Fibroblast of pulmonary artery (primary cell): ENCODE results near the gene TUBG2.
A peak's percentile ranks its signal among the peaks of the same experiment; 100 is the strongest.
"Not testable (repeated sequence)": the region's sequence is repeated elsewhere in the genome, so short reads cannot be mapped to it uniquely, and the experiment has no call there.

ENCODE experiments used
- DNase-seq: peaks from one replicate; pipeline ENCODE4 v3.0.0-alpha.2; 2010; ENCODE audit warnings: low read depth
- H3K4me3 ChIP-seq: replicated peaks from 2 replicates; pipeline ENCODE4 v1.5.1; 2011; ENCODE audit warnings: low read depth, mild to moderate bottlenecking, control low read depth, low read length, moderate library complexity
- TF ChIP-seq, protein P1 (sequence below): IDR thresholded peaks from 2 replicates; pipeline ENCODE4 v1.5.1; 2011; ENCODE audit warnings: mild to moderate bottlenecking, control low read depth, low read length, inconsistent platforms; ENCODE audit errors: missing control alignments

TUBG2 gene

DNA sequence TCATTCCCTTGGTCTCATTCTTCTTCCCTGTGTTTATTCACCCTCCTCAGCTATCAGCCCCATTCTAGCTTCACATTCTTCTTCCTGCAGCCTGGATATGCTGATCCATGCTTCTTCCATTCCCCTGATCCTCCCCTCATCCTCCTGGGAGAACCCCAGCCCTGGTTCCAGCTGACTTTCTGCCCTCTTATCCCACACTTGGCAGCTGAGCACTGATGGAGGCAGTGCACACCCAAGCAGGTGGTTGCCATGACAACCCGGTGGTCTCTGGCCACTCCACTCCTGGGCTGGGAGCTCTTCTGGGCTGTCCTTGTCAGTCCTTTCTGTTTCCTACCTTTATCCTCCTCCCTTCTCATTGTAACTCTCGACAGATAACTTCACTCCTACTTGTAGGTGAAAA is 16.7 kb upstream of the TUBG2 start:
- TF ChIP-seq, protein P1, sequence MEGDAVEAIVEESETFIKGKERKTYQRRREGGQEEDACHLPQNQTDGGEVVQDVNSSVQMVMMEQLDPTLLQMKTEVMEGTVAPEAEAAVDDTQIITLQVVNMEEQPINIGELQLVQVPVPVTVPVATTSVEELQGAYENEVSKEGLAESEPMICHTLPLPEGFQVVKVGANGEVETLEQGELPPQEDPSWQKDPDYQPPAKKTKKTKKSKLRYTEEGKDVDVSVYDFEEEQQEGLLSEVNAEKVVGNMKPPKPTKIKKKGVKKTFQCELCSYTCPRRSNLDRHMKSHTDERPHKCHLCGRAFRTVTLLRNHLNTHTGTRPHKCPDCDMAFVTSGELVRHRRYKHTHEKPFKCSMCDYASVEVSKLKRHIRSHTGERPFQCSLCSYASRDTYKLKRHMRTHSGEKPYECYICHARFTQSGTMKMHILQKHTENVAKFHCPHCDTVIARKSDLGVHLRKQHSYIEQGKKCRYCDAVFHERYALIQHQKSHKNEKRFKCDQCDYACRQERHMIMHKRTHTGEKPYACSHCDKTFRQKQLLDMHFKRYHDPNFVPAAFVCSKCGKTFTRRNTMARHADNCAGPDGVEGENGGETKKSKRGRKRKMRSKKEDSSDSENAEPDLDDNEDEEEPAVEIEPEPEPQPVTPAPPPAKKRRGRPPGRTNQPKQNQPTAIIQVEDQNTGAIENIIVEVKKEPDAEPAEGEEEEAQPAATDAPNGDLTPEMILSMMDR, result no peak
- no peak overlapping the region for H3K4me3 ChIP-seq
- no peak for DNase-seq

DNA sequence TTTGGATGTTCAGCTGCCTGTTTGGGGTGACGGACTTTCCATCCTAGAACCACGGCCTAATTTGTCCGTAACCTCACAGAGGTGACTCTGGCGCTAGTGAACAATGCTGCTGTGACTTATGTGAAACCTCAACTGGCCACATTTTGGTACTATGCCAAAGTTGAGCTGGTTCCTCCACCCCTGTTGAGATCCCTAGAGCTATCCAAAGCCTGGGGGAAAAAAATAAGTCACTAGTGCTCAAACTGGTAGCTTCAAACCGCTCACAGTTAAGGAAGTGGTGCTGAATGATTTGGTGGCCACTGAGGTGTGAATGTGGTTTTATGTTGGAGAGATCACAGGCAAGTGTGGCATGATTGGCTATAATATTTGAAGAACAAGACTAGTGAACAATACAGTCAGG is 11.3 kb upstream of the TUBG2 start:
- TF ChIP-seq, protein P1, result no peak
- H3K4me3 ChIP-seq, result no peak overlapping the region
- no peak for DNase-seq

DNA sequence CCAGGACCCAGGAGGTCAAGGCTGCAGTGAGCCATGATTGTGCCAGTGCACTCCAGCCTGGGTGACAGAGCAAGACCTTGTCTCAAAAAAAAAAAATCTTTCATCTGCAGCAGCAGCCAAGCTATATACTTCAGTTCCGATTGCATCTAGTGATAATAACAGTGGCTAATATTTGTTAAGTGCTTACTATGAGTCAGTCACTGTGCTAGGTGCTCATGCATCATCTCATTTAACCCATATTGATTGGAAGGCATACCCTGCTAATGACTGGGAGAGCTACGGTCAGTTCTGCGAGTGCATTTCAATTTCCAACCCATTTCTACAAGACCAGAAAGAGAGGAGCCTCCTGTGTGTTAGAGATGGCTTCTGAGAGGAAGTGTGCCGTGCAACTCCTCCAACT is 7.7 kb upstream of the TUBG2 start:
- TF ChIP-seq, protein P1, result no peak
- DNase-seq, result no peak
- H3K4me3 ChIP-seq, result no peak overlapping the region

DNA sequence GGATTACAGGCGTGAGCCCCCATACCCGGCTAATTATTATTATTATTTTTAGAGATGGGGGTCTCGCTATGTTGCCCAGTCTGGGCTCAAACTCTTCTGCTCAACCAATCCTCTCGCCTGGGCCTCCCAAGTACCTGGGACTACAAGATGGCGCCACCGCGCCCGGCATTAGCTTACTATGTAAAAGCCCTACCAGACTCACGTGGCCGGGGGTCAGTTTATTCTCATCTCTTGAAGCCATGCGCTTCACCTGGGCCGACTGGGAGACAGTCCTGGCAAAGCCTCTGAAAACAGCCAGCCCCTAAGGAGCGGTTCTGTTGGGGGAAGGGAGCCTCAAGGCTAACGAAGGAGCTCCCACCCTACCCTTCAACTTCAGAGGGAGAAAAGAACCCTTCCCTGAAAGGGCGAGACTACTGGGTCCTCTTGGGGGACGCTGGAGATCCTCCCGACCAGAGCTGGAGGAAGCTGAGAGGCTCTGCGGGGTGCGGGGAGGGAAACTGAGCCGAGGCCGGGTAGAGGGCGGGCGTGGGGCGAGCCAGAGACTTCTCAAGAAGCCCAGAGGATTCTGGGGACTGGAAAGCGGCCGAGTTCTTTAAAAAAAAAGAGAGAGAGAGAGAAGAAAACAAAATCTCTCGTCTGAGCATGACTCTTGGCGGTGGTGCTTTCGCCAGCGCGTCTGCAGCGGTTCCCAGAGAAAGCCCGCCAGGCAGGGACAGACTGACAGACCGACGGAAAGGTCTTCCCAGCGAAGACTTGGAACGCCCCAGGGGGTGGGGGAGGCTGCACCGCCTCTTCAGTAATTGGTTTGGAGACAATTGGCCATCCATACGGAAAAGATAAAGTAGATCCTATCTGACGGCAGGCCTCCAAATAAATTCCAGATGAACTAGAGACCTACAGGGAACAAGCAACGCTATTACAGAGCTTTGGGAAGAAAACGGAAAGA is 5.6 kb upstream of the TUBG2 start:
- peak; percentile 70 for DNase-seq
- peak overlapping the region; percentile 39 for H3K4me3 ChIP-seq
- TF ChIP-seq, protein P1, result no peak

DNA sequence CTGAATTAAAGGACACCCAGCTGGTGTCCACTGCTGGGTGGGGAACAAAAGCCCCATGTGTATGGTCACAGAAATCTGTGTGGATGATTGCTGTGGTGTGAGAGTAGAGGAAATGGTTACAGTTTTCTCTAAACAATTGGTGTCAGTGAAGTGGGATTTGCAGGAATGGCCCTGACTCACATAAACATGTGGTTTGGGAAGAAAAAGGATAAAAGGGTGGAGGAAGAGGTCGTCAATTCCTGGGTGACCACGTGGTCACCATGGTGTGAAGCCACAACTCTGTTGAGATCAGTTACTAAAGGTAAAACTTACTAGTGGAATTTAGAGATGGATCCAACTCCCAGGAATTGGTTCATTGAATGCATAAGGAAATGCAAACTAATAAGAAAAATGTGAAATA is 3.6 kb upstream of the TUBG2 start:
- TF ChIP-seq, protein P1, result no peak
- no peak overlapping the region for H3K4me3 ChIP-seq
- no peak for DNase-seq

DNA sequence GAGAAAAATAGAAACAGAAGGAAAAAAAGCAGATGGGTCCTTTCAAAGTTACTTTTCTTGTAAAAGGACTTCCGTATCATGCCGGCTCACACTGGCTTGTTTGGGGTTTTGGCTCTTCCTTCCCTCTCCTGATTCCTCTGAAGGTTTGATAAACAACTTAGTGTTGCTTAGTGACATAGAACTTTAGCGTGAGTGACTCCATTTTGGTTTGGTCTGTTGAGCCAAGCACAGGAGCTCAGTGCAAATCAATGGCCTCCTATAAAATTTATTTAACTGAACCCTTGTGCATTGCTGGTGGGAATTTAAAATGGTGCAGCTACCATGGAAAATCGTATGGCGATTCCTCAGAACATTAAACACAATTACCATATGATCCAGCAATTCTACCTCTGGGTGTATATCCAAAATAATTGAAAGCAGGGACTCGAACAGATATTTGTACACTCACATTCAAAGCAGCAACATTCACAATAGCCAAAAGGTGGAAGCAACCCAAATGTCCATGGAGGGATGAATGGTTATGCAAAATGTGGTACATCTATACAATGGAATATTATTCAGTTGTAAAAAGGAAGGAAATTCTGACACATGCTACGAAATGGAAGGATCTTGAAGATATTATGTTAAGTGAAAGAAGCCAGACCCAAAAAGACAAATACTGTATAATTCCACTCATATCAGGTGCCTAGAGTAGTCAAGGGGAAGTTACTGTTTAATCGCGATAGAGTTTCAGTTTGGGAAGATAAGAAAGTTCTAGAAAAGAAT is 1.1 kb upstream of the TUBG2 start:
- H3K4me3 ChIP-seq, result no peak overlapping the region
- TF ChIP-seq, protein P1, result no peak
- DNase-seq, result no peak

DNA sequence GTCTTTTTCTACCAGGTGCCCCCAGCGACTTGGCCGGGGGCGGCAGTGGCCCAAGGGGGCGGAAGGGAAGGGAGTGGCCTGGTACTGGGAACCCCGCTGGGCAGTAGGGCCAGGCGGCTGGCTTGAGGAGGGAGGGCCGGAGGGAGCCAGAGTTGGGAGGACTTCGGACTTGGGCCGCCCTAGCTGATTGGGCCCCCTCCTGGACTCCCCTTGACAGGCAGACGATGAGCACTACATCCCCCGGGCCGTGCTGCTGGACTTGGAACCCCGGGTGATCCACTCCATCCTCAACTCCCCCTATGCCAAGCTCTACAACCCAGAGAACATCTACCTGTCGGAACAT is 819 bp downstream of the TUBG2 start:
- DNase-seq, result not testable (repeated sequence)
- peak overlapping the region; percentile 75 for H3K4me3 ChIP-seq
